Spleen (tissue), 7 donors: ENCODE data around the gene PSG11.
"Not testable (repeated sequence)": the region's sequence is repeated elsewhere in the genome, so short reads cannot be mapped to it uniquely, and the experiment has no call there.

Experiments used
- POLR2A ChIP-seq, 3 donors: fragments of 450-650 bp; IDR thresholded peaks; one replicate each; pipeline ENCODE4 v1.5.1; 2017; ENCODE audit warnings: antibody characterized with exemption in 3 of 3, mild to moderate bottlenecking in 1 of 3
- POLR2AphosphoS5 ChIP-seq, 3 donors: sonication (generic); formaldehyde crosslinking; IDR thresholded peaks; one replicate each; pipeline ENCODE4 v1.5.1; 2017; ENCODE audit warnings: antibody characterized with exemption in 3 of 3
- TF ChIP-seq, protein P1 (sequence below), 11 experiments: fragments of 200-600 bp in 7 of 11; fragments of 450-650 bp in 4 of 11; sonication (generic) in 4 of 11; IDR thresholded peaks in 8 of 11; conservative IDR thresholded peaks in 3 of 11; 1 replicate in 7 of 11; 2 replicates in 4 of 11; pipeline versions ENCODE4 v1.4.0 to v1.8.0; 2016 to 2021; ENCODE audit warnings: antibody characterized with exemption in 11 of 11, inconsistent platforms in 4 of 11, mild to moderate bottlenecking in 1 of 11
- donor health status: DM: no; HTN: no; CAD: no; lungs with moderate emphysema.
- donor health status: DM: no; HTN: no; CAD: no.
- donor health status: DM: no; HTN: no; CAD: no.

DNA sequence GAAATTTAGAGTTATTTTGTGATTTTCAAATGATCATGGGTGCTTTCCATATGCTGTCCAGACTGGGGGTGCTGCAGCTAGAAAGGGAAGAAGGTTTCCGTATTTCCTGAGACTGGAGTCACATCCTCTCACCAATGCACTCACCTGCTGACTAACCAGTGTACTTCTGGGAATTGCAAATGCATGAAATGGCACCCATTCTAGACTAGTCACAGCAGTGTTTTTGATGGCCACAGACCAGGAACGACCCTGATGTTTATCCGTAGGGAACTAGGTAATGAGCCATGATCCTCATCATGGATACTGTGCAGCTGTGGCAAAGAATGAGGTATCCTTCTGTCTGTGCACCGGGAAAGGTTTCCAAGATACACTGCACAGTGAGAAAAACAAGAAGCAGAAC, 37.1 kb downstream of the PSG11 start:
- TF ChIP-seq, protein P1, sequence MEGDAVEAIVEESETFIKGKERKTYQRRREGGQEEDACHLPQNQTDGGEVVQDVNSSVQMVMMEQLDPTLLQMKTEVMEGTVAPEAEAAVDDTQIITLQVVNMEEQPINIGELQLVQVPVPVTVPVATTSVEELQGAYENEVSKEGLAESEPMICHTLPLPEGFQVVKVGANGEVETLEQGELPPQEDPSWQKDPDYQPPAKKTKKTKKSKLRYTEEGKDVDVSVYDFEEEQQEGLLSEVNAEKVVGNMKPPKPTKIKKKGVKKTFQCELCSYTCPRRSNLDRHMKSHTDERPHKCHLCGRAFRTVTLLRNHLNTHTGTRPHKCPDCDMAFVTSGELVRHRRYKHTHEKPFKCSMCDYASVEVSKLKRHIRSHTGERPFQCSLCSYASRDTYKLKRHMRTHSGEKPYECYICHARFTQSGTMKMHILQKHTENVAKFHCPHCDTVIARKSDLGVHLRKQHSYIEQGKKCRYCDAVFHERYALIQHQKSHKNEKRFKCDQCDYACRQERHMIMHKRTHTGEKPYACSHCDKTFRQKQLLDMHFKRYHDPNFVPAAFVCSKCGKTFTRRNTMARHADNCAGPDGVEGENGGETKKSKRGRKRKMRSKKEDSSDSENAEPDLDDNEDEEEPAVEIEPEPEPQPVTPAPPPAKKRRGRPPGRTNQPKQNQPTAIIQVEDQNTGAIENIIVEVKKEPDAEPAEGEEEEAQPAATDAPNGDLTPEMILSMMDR (IDR thresholded peaks at IDR 0.05 in 8 of 11, conservative IDR thresholded peaks at IDR 0.05 in 3 of 11), result not testable (repeated sequence)
- not testable (repeated sequence) for TF ChIP-seq POLR2A, POLR2AphosphoS5 (IDR thresholded peaks at IDR 0.05)
